ENCODE measurements around the gene NOX5.

DNA sequence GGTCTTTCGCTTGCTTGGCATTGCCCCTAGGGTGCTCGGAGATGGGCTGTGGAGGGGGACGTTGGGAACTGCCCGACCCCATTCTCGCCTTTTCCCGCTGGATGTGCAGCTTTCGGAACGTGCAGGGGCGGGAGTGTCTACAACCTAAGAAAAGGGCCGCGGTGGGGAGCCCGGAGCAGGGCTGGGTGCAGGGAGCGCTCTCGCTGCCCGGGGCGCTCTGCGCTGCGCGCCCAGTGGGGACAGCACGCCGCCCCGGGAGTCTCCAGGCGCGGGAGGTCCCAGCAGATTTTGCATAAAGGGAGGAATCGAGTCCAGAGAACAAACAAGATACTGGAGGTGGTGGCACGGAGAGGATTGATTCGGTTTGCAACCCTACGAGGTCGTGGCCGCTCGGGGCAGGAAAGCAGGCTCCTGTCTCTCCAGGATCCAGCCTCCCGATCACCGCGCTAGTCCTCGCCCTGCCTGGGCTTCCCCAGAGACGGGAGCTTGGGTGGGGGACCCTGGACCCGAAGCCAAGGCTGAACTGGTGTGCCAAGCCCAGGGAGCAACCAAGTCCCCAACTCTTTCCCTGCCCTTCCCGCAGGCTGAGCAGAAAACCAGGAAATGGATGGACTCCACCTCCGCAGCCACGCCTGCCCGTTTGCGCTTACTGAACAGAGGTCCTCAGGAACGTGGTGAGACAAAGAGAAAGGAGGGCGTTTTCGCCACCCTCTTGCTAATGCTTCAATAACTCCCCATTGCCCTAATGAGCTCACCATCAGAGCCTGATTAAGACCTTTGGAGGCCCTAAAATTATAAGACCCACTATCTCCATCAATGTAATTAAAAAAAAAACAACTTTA, 59.7 kb downstream of the NOX5 start:
- no peak for TF ChIP-seq ZNF253 (CRISPR knock-in tag; IDR thresholded peaks at IDR 0.05; ENCODE audit: borderline replicate concordance)
- TF ChIP-seq, protein P1, sequence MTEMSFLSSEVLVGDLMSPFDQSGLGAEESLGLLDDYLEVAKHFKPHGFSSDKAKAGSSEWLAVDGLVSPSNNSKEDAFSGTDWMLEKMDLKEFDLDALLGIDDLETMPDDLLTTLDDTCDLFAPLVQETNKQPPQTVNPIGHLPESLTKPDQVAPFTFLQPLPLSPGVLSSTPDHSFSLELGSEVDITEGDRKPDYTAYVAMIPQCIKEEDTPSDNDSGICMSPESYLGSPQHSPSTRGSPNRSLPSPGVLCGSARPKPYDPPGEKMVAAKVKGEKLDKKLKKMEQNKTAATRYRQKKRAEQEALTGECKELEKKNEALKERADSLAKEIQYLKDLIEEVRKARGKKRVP (CRISPR knock-in tag; IDR thresholded peaks at IDR 0.05) = no peak
